Lower lobe of right lung (tissue), 2 donors: ENCODE results near the gene NR6A1. TPM values are rescaled to one million over a fixed set of nuclear protein-coding genes. Genes with fewer than 3 reads are reported as not detected.

Experiments
- ATAC-seq, 2 donors: fragments of 200-7000 bp; cut with Tn5 transposase; one replicate each; pipeline ENCODE4 v1.9.1; 2020 to 2022; ENCODE audit warnings: mild to moderate bottlenecking in 2 of 2, moderate library complexity in 2 of 2
- DNase-seq: peaks from one replicate; pipeline ENCODE4 v3.0.0-alpha.2; 2020
- H3K27ac ChIP-seq: fragments of 200-600 bp; one replicate; pipeline ENCODE4 v1.8.0; 2022
- H3K27me3 ChIP-seq: fragments of 200-600 bp; one replicate; pipeline ENCODE4 v1.8.0; 2022; ENCODE audit warnings: low read depth
- H3K36me3 ChIP-seq: fragments of 200-600 bp; one replicate; pipeline ENCODE4 v1.8.0; 2022; ENCODE audit warnings: mild to moderate bottlenecking
- H3K4me1 ChIP-seq: fragments of 200-600 bp; one replicate; pipeline ENCODE4 v1.8.0; 2022
- H3K4me3 ChIP-seq: fragments of 200-600 bp; one replicate; pipeline ENCODE4 v1.8.0; 2022; ENCODE audit warnings: mild to moderate bottlenecking
- H3K9me3 ChIP-seq: fragments of 200-600 bp; one replicate; pipeline ENCODE4 v1.8.0; 2022
- CTCF ChIP-seq: fragments of 200-600 bp; IDR thresholded peaks from one replicate; pipeline ENCODE4 v1.8.0; 2022; ENCODE audit warnings: antibody characterized with exemption, mild to moderate bottlenecking
- intact Hi-C: fragments of 100-400 bp; cut with DNase I; formaldehyde crosslinking; loops from one replicate; pipeline ENCODE4 v1.11.0; 2022
- total RNA-seq: library from RNA; stranded (reverse); fragmentation: NEBNext Ultra II Directional; extraction: Animal tissue kit (Norgen Biotek cat#: 25700); gene quantifications from one replicate; pipeline ENCODE4 v1.2.1, GENCODE V29; 2021
- donor health status: DM: no; HTN: yes; CAD: no; lungs with severe emphysema.

Gene NR6A1
- total RNA-seq, 1 donor from 2014 or later: 4.5 TPM

- no peaks in the 10 kb centered on the region for H3K27me3 ChIP-seq
- no peak overlapping the region for H3K4me3 ChIP-seq
- no peak overlapping the region for H3K27ac ChIP-seq
- ATAC-seq: no peak
- no peak for DNase-seq
- no peak for TF ChIP-seq CTCF
- peaks cover 32% of the 10 kb centered on the region for H3K4me1 ChIP-seq
- no peaks in the 10 kb centered on the region for H3K36me3 ChIP-seq
- H3K9me3 ChIP-seq: no peaks in the 10 kb centered on the region
- intact Hi-C loops: no loop called here
These were observed 17.6 kb upstream of the NR6A1 start for GRCh38 chr9:124788542-124789217.

DNA sequence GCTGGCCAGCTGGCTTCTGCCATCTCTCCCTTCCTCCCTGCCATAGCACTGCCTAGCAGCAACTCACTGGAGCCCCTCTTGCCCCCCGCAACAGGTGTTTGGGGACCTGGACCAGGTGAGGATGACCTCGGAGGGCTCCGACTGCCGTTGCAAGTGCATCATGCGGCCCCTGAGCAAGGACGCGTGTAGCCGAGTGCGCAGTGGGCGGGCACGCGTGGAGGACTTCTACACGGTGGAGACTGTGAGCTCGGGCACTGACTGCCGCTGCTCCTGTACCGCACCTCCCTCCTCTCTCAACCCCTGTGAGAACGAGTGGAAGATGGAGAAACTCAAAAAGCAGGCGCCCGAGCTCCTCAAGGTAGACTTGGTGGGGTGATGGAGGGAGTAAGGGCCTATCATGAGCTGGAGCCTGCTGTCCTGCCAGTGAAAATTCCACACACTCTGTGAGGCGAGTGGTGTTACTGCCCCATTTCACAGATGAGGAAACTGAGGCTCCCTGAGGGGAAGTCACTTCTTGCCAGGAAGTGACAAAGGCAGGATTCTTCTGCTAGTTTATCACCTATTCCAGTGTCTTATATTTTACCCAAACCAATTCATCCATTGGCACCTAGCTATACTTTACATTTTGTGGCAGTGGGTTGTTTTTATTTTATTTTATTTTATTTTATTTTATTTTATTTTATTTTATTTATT is 15.9 kb upstream of the NR6A1 start:
- no peak for TF ChIP-seq CTCF
- no peak for DNase-seq
- intact Hi-C loops: no loop called here
- H3K36me3 ChIP-seq: no peaks in the 10 kb centered on the region
- no peak for ATAC-seq
- peaks cover 20% of the 10 kb centered on the region for H3K4me1 ChIP-seq
- no peaks in the 10 kb centered on the region for H3K27me3 ChIP-seq
- no peaks in the 10 kb centered on the region for H3K9me3 ChIP-seq
- no peak overlapping the region for H3K4me3 ChIP-seq
- H3K27ac ChIP-seq: no peak overlapping the region

DNA sequence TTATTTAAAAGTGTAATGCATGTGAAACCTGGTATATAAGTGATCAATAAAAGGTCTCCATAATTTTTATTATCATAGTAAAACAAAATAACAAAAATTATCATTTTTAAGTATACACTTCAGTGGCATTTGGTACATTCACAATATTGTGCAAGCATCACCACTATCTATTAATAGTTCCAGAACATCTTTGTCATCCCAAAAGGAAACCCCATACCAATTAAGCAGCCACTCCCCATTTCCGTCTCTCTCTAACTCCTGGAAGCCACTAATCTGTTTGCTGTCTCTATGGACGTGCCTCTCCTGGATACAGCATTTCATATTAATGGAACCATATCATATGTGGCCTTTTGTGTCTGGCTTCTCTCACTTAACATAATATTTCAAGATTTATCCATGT is 13.4 kb upstream of the NR6A1 start:
- Histone ChIP-seq H3K4me3 (no peak overlapping the region), H3K9me3 (no peaks in the 10 kb centered on the region), H3K36me3 (no peaks in the 10 kb centered on the region), H3K4me1 (peaks cover 30% of the 10 kb centered on the region), H3K27ac (peak overlapping the region; percentile 36), H3K27me3 (no peaks in the 10 kb centered on the region)
- peak in 1 of 2 donors; percentile 25 for ATAC-seq
- no peak for TF ChIP-seq CTCF
- no peak for DNase-seq
- intact Hi-C loops: no loop called here

- no peak for TF ChIP-seq CTCF
- intact Hi-C loops: no loop called here
These were observed 12.7 kb upstream of the NR6A1 start for GRCh38 chr9:124783830-124784229.

GRCh38 chr9:124782661-124783574 is 11.8 kb upstream of the NR6A1 start:
- no peak for TF ChIP-seq CTCF
- ATAC-seq (peak in 1 of 2 donors; percentile 16), DNase-seq (no peak)
- Histone ChIP-seq H3K36me3 (no peaks in the 10 kb centered on the region), H3K4me3 (no peak overlapping the region), H3K9me3 (no peaks in the 10 kb centered on the region), H3K27ac (peak overlapping the region; percentile 36), H3K27me3 (no peaks in the 10 kb centered on the region), H3K4me1 (peaks cover 41% of the 10 kb centered on the region)
- intact Hi-C loops: no loop called here

More at GRCh38 chr9:124783830-124784229, 12.7 kb upstream of the NR6A1 start:
- Histone ChIP-seq H3K27ac (peak overlapping the region; percentile 44), H3K36me3 (no peaks in the 10 kb centered on the region), H3K27me3 (no peaks in the 10 kb centered on the region), H3K4me1 (peaks cover 36% of the 10 kb centered on the region), H3K9me3 (no peaks in the 10 kb centered on the region), H3K4me3 (no peak overlapping the region)
- no peak for DNase-seq
- ATAC-seq: no peak
